GM10266 (cell line): Measurements from ENCODE around the gene ZFP90.

Experiments
- DNase-seq: peaks from one replicate; pipeline ENCODE4 v3.0.0; 2012; ENCODE audit errors: extremely low spot score
- TF ChIP-seq, protein P1 (sequence below): IDR thresholded peaks from 2 replicates; pipeline ENCODE4 v1.5.1; 2012; ENCODE audit warnings: mild to moderate bottlenecking, low read depth; ENCODE audit not compliant: control insufficient read depth, insufficient read depth; ENCODE audit errors: missing control alignments

Gene ZFP90

DNA sequence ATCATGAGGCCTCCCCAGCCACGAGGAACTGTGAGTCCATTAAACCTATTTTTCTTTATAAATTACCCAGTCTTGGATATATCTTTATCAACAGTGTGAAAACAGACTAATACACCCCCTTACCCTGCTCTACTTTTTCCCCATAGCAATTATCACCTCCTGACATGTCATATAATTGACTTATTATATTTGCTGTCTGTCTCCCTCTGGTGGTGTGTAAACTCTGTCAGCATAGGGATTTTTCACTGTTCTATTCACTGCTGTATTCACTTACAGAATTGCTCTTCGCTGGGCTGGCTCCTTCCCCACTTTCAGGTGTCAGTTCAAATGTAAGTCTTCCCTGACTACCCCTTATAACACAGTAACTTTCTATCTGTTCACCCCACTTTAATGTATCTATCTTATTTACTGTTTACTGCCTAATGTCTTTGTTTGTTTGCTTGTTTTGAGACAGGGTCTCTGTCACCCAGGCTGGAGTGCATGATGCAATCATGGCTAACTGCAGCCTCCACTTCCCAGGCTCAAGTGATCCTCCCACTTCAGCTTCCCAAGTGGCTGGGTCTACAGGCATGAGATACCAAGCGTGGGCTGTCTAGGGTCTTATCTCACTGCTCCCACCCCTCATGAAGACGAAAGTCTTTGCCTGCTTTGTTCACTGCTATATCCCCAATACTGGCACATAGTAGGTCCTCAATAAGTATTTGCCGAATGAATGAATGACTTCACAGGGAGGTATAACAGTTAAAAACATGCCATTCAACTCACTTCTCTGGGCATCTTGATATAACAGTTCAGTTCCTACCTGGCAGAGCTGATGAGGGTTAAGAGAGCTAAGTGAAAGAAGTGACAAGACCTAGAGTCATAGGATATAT lies 53.6 kb downstream of the ZFP90 start:
- TF ChIP-seq, protein P1, sequence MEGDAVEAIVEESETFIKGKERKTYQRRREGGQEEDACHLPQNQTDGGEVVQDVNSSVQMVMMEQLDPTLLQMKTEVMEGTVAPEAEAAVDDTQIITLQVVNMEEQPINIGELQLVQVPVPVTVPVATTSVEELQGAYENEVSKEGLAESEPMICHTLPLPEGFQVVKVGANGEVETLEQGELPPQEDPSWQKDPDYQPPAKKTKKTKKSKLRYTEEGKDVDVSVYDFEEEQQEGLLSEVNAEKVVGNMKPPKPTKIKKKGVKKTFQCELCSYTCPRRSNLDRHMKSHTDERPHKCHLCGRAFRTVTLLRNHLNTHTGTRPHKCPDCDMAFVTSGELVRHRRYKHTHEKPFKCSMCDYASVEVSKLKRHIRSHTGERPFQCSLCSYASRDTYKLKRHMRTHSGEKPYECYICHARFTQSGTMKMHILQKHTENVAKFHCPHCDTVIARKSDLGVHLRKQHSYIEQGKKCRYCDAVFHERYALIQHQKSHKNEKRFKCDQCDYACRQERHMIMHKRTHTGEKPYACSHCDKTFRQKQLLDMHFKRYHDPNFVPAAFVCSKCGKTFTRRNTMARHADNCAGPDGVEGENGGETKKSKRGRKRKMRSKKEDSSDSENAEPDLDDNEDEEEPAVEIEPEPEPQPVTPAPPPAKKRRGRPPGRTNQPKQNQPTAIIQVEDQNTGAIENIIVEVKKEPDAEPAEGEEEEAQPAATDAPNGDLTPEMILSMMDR, result no peak
- no peak for DNase-seq

DNA sequence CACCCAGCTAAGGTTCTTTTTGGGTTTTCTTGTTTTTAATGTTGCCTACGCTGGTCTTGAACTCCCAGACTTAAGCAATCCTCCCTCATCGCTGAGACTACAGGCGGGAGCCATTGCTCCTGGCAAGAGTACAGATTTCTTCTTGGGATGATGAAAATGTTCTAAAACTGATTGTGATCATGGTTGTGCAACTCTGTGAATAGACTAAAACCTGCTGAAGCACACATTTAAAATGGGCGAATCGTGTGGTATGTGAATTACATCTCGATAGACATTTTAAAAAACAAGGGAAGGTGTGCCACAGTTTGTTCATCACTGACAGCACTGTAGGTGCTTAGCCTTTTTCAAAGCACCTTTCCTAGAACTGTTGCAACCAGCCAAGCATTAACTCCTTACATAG lies 57.2 kb downstream of the ZFP90 start:
- TF ChIP-seq, protein P1, result no peak
- DNase-seq, result no peak

DNA sequence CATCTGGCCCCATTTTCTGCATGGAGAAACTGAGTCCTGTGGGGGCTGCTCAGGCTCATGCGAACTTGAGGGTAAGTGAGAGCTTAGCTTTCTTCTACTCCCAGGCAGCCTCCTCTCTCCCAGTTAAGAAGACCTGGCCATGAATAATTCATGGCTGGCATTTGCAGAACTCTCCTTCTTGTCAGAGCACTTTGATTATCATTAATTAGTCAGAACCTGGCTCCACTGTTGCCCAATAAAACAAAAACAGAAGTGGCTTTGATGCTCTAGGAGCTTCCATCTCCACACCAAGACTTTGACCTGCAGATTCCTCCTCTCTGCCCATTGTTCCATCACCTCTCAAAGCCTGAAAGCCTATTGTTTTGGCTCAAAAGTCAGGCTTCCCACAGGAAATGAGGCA lies 60.5 kb downstream of the ZFP90 start:
- no peak for DNase-seq
- TF ChIP-seq, protein P1, result no peak

DNA sequence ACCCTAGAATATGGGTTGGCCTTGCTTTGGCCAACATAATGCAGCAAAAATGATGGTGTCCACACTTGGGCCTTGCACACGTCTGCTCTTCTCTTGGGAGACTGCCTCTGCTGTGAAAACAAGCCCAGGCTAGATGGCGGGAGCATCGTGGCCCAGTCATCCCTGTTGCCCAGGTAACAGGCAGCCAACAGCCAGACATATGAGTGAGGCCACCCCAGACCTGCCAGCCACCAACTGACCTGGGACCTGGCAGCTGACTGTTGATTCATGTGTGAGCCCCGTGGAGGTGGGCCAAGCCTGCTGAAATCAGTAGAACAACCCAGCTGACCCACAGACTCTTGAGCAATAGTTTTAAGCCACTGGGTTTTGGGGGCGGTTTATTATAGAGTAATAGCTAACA lies 66.7 kb downstream of the ZFP90 start:
- no peak for DNase-seq
- TF ChIP-seq, protein P1, result no peak

DNA sequence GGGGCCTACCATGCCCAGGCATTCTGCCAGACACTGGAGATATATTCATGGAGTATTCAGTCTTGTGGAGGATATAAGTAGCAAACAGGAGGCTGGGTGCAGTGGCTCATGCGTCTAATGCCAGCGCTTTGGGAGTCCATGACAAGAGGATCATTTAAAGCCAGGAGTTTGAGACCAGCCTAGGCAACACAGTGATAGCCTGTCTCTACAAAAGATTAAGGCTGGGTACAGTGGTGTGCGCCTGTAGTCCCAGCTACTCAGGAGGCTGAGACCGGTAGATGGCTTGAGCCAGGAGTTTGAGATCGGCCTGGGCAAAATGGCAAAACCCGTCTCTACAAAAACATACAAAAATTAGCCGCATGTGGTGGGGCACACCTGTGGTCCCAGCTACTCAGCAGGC lies 68.4 kb downstream of the ZFP90 start:
- TF ChIP-seq, protein P1, result no peak
- DNase-seq, result no peak

DNA sequence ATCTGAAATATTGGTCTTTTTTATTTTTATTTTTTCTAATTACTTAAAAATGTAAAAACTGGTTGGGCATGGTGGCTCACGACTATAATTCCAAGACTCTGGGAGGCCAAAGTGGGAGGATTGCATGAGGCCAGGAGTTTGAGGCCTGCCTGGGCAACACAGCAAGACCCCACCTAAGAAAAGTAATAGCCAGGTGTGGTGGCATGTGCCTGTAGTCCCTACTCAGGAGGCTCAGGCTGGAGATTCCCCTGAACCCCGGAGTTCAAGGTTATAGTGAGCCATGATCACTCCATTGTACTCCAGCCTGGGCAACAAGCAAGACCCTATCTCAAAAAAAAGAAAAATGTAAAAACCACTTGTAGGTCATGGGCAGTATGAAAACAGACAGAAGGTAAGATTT lies 69.2 kb downstream of the ZFP90 start:
- TF ChIP-seq, protein P1, result no peak
- DNase-seq, result no peak

DNA sequence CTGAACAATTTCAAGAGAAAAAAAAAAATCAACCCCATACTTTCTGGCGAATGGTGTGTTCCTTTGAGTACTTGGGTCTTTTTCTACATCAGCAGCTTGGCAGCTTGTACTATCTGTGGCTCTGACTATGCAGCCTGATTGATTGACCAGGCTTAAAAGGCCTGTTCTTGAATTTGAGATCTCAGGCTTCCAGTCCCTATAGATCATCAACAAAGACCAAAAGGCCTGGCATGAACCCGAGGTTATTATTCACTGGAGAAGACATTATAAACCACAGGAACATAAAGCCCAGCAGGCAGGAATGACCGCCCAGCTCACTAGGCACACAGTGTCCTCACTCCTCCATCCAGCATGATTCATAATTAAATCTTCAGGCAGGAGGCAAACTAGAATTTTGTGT lies 73.9 kb downstream of the ZFP90 start:
- DNase-seq, result no peak
- TF ChIP-seq, protein P1, result no peak
